ENCODE measurements around the gene SLIT3.

Gene SLIT3

GRCh38 chr5:169300468-169301385, at the start of gene SLIT3:
SLIT3 (minus strand) TSS chr5:169301139; CDS start chr5:169300709, 430 bp downstream.
- H3K9me3 ChIP-seq (ENCODE audit: control insufficient read depth, insufficient read depth, low read depth, low read length): no peaks in the 10 kb centered on the region
- ChIA-PET CTCF (interaction anchor here (0.6 to 4.2 kb wide), 19 partner anchors 8 to 439 kb away, joined by 3 to 25 read pairs (median 4); no protein-coding TSS in a partner anchor), POLR2A (interaction anchor here (0.7 kb wide), 2 partner anchors 58 to 261 kb away, joined by 3 read pairs; no protein-coding TSS in a partner anchor)
- peak within 1 kb of the TSS; percentile 48; the same call in 1 of the 2 replicates for H3K27ac ChIP-seq (ENCODE audit: extremely low read depth, low read depth, low read length)
- H3K4me3 ChIP-seq (ENCODE audit: low read depth, low read length): peak within 1 kb of the TSS; percentile 34
- no peaks in the 10 kb centered on the region for H3K36me3 ChIP-seq (ENCODE audit: control insufficient read depth in 2 of 2, insufficient read depth in 1 of 2, low read length in 2 of 2)
- peaks cover 15% of the 10 kb centered on the region for H3K4me1 ChIP-seq (ENCODE audit: control insufficient read depth, insufficient read depth, low read length)
- TF ChIP-seq GLIS2 (tag by site-specific recombination; IDR thresholded peaks at IDR 0.05) (peak; percentile 85), ZNF133 (tag by site-specific recombination; IDR thresholded peaks at IDR 0.05) (no peak), ZNF433 (tag by site-specific recombination; IDR thresholded peaks at IDR 0.05; ENCODE audit: low read depth) (no peak), IKZF3 (tag by site-specific recombination; IDR thresholded peaks at IDR 0.05) (peak; percentile 44; the same call in 1 of the 2 replicates), SP2 (tag by site-specific recombination; IDR thresholded peaks at IDR 0.05) (peak; percentile 57), ZNF544 (tag by site-specific recombination; IDR thresholded peaks at IDR 0.05) (no peak), SP3 (tag by site-specific recombination; IDR thresholded peaks at IDR 0.05) (0 out of 2 replicates have a peak, but pooled peaks have one; percentile 28), ZFP69B (tag by site-specific recombination; IDR thresholded peaks at IDR 0.05) (peak; percentile 96), PATZ1 (tag by site-specific recombination; IDR thresholded peaks at IDR 0.05) (peak; percentile 87), ZNF843 (tag by site-specific recombination; IDR thresholded peaks at IDR 0.05) (no peak), ZBTB7A (tag by site-specific recombination; IDR thresholded peaks at IDR 0.05; ENCODE audit: low read depth) (no peak), CTCF (tag by site-specific recombination; IDR thresholded peaks at IDR 0.05) (peak; percentile 44; the same call in 1 of the 2 replicates), ZNF560 (tag by site-specific recombination; IDR thresholded peaks at IDR 0.05; ENCODE audit: borderline replicate concordance) (no peak), ZNF768 (tag by site-specific recombination; IDR thresholded peaks at IDR 0.05) (no peak), ZNF692 (tag by site-specific recombination; IDR thresholded peaks at IDR 0.05) (peak; percentile 98), ZNF610 (tag by site-specific recombination; IDR thresholded peaks at IDR 0.05; ENCODE audit: borderline replicate concordance) (peak; percentile 35; the same call in 1 of the 2 replicates), KLF10 (tag by site-specific recombination; IDR thresholded peaks at IDR 0.05) (no peak), ZNF362 (tag by site-specific recombination; IDR thresholded peaks at IDR 0.05) (no peak), ZNF37A (tag by site-specific recombination; IDR thresholded peaks at IDR 0.05) (no peak), ZBTB1 (tag by site-specific recombination; IDR thresholded peaks at IDR 0.05) (no peak), ZSCAN4 (tag by site-specific recombination; IDR thresholded peaks at IDR 0.05) (no peak), ZEB2 (tag by site-specific recombination; IDR thresholded peaks at IDR 0.05) (0 out of 2 replicates have a peak, but pooled peaks have one; percentile 34), ZNF366 (tag by site-specific recombination; conservative IDR thresholded peaks at IDR 0.05) (peak; percentile 52), ZNF341 (tag by site-specific recombination; IDR thresholded peaks at IDR 0.05; ENCODE audit: low read depth) (peak; percentile 43; the same call in 1 of the 2 replicates), ZFP41 (tag by site-specific recombination; IDR thresholded peaks at IDR 0.05; ENCODE audit: borderline replicate concordance) (no peak), ZBTB26 (tag by site-specific recombination; optimal IDR thresholded peaks at IDR 0.05) (peak; percentile 57), ZBTB17 (tag by site-specific recombination; IDR thresholded peaks at IDR 0.05) (peak; percentile 64)
